PC-9 (cell line): ENCODE data around the gene RAP2A. TPM values are rescaled to one million over a fixed set of nuclear protein-coding genes. Genes with fewer than 3 reads are reported as not detected.
A peak's percentile ranks its signal among the peaks of the same experiment; 100 is the strongest.

Source experiments
- BruUV-seq: library from RNA; stranded (reverse); fragments of 400-500 nt; replicated peaks from 2 replicates; lab custom pipeline; 2021; lab: Mats Ljungman, UMichigan
- CTCF ChIA-PET: fragments of 300-600 bp; sonication (Branson Sonifier 250); formaldehyde crosslinking; loops from one replicate; lab custom pipeline; 2022; ENCODE audit warnings: antibody characterized with exemption; lab: Charles Lee
- POLR2A ChIA-PET: fragments of 300-600 bp; sonication (Branson Sonifier 250); formaldehyde crosslinking; loops from one replicate; lab custom pipeline; 2022; ENCODE audit warnings: antibody characterized with exemption; ENCODE audit not compliant: unreplicated experiment; lab: Charles Lee
- DNase-seq, 2 experiments: peaks; one replicate each; pipeline versions ENCODE4 v3.0.0 to v3.0.0-alpha.2; 2015 to 2022; ENCODE audit warnings: mixed read lengths in 1 of 2
- H2AFZ ChIP-seq: fragments of 200-600 bp; sonication (generic); 2 replicates; pipeline ENCODE4 v1.8.1; 2017; ENCODE audit warnings: antibody characterized with exemption
- H3F3A ChIP-seq: fragments of 200-600 bp; sonication (generic); 2 replicates; pipeline ENCODE4 v1.8.1; 2017; ENCODE audit warnings: antibody characterized with exemption, mild to moderate bottlenecking, low read depth; ENCODE audit not compliant: insufficient read depth
- H3K27ac ChIP-seq: fragments of 200-600 bp; sonication (generic); 2 replicates; pipeline ENCODE4 v1.6.1; 2016; ENCODE audit warnings: mixed run types
- H3K27me3 ChIP-seq: fragments of 200-600 bp; sonication (generic); 2 replicates; pipeline ENCODE4 v1.6.1; 2016; ENCODE audit warnings: low read depth, mixed run types; ENCODE audit not compliant: insufficient read depth
- H3K36me3 ChIP-seq: fragments of 200-600 bp; sonication (generic); 2 replicates; pipeline ENCODE4 v1.6.1; 2016; ENCODE audit warnings: low read depth, mixed run types
- H3K4me1 ChIP-seq: fragments of 200-600 bp; sonication (generic); replicated peaks from 2 replicates; pipeline ENCODE4 v1.6.1; 2016; ENCODE audit warnings: mixed run types; ENCODE audit not compliant: insufficient read depth
- H3K4me2 ChIP-seq: fragments of 200-600 bp; sonication (generic); 2 replicates; pipeline ENCODE4 v1.6.1; 2017; ENCODE audit warnings: mixed run types
- H3K4me3 ChIP-seq: fragments of 200-600 bp; sonication (generic); 2 replicates; pipeline ENCODE4 v1.6.1; 2016; ENCODE audit warnings: mixed run types
- H3K79me2 ChIP-seq: fragments of 200-600 bp; sonication (generic); 2 replicates; pipeline ENCODE4 v1.6.1; 2017; ENCODE audit warnings: low read depth, mixed run types
- H3K9me2 ChIP-seq: fragments of 200-600 bp; sonication (generic); 2 replicates; pipeline ENCODE4 v1.8.1; 2017; ENCODE audit warnings: mild to moderate bottlenecking; ENCODE audit not compliant: insufficient read depth
- H3K9me3 ChIP-seq: fragments of 200-600 bp; sonication (generic); 2 replicates; pipeline ENCODE4 v1.8.1; 2016; ENCODE audit warnings: low read depth; ENCODE audit not compliant: insufficient read depth
- H4K20me1 ChIP-seq: fragments of 200-600 bp; sonication (generic); 2 replicates; pipeline ENCODE4 v1.8.1; 2017; ENCODE audit not compliant: insufficient read depth
- CTCF ChIP-seq: fragments of 200-600 bp; sonication (generic); conservative IDR thresholded peaks from 2 replicates; pipeline ENCODE4 v1.6.1; 2017; ENCODE audit warnings: mixed run types, antibody characterized with exemption, mild to moderate bottlenecking, moderate library complexity
- EZH2 ChIP-seq: fragments of 200-600 bp; sonication (generic); IDR thresholded peaks from 2 replicates; pipeline ENCODE4 v1.8.0; 2017; ENCODE audit warnings: antibody characterized with exemption, low read depth
- intact Hi-C: fragments of 100-400 bp; cut with micrococcal nuclease; formaldehyde crosslinking; loops from one replicate; pipeline ENCODE4 v1.10.0; 2022; ENCODE audit not compliant: unreplicated experiment
- total RNA-seq: library from RNA; stranded (reverse); gene quantifications from 2 replicates; pipeline ENCODE4 v1.2.3, GENCODE V29; 2021

RAP2A gene
- total RNA-seq, 1 experiment from 2014 or later = 21.5 TPM

GRCh38 chr13:97460853-97461252 is 26.9 kb downstream of the RAP2A start:
- DNase-seq = peak in 1 of 2 experiments; percentile 23
- CTCF ChIA-PET = no interaction called here
- H3K4me3 ChIP-seq = no peak overlapping the region
- H2AFZ ChIP-seq = no peak overlapping the region
- no peaks in the 10 kb centered on the region for H3K4me1 ChIP-seq
- intact Hi-C loops = no loop called here
- H4K20me1 ChIP-seq = no peaks in the 10 kb centered on the region
- no peaks in the 10 kb centered on the region for H3F3A ChIP-seq
- no TSS peak for BruUV-seq
- H3K27me3 ChIP-seq = no peaks in the 10 kb centered on the region
- no peak overlapping the region for H3K27ac ChIP-seq
- no peak overlapping the region for H3K4me2 ChIP-seq
- no peaks in the 10 kb centered on the region for H3K9me3 ChIP-seq
- no peak for TF ChIP-seq EZH2
- TF ChIP-seq CTCF = no peak
- H3K9me2 ChIP-seq = no peaks in the 10 kb centered on the region
- H3K36me3 ChIP-seq = no peaks in the 10 kb centered on the region
- POLR2A ChIA-PET = no interaction called here
- H3K79me2 ChIP-seq = no peaks in the 10 kb centered on the region

- Histone ChIP-seq H3K9me3 (no peaks in the 10 kb centered on the region), H4K20me1 (no peaks in the 10 kb centered on the region), H3K4me3 (no peak overlapping the region), H3K4me1 (no peaks in the 10 kb centered on the region), H3K27me3 (no peaks in the 10 kb centered on the region), H3K9me2 (no peaks in the 10 kb centered on the region), H3K79me2 (no peaks in the 10 kb centered on the region), H2AFZ (no peak overlapping the region), H3K4me2 (no peak overlapping the region), H3F3A (no peaks in the 10 kb centered on the region), H3K27ac (no peak overlapping the region), H3K36me3 (no peaks in the 10 kb centered on the region)
- BruUV-seq = no TSS peak
- intact Hi-C loops = no loop called here
- DNase-seq = no peak
- ChIA-PET CTCF (no interaction called here), POLR2A (no interaction called here)
- no peak for TF ChIP-seq EZH2
- TF ChIP-seq CTCF = no peak
These were observed 30.6 kb downstream of the RAP2A start for GRCh38 chr13:97464561-97464960.

- no peaks in the 10 kb centered on the region for H3K9me2 ChIP-seq
- no peaks in the 10 kb centered on the region for H3K27me3 ChIP-seq
- no TSS peak for BruUV-seq
- H3K36me3 ChIP-seq = no peaks in the 10 kb centered on the region
- H3K9me3 ChIP-seq = no peaks in the 10 kb centered on the region
- TF ChIP-seq EZH2 (no peak), CTCF (no peak)
- no peaks in the 10 kb centered on the region for H3K4me1 ChIP-seq
- H4K20me1 ChIP-seq = no peaks in the 10 kb centered on the region
- H3K79me2 ChIP-seq = no peaks in the 10 kb centered on the region
- H3F3A ChIP-seq = no peaks in the 10 kb centered on the region
- POLR2A ChIA-PET = no interaction called here
- H3K4me2 ChIP-seq = no peak overlapping the region
- H2AFZ ChIP-seq = no peak overlapping the region
- CTCF ChIA-PET = no interaction called here
- peak in 1 of 2 experiments; percentile 26 for DNase-seq
- intact Hi-C loops = no loop called here
- H3K27ac ChIP-seq = no peak overlapping the region
- H3K4me3 ChIP-seq = no peak overlapping the region
These were observed 32.8 kb downstream of the RAP2A start for GRCh38 chr13:97466722-97467121.
